Stimulated activated CD8-positive, alpha-beta memory T cell treated with anti-CD3 and anti-CD28 coated beads, Interleukin-12 subunit alpha, Interleukin-12 subunit beta, amount 100 ng/mL, for 24 hours (primary cell): Measurements from ENCODE around the gene SDC4.
A peak's percentile ranks its signal among the peaks of the same experiment; 100 is the strongest.

Source experiments
- DNase-seq: peaks from one replicate; pipeline ENCODE4 v3.0.0-alpha.2; 2020; ENCODE audit errors: extremely low read depth

The SDC4 gene

GRCh38 chr20:45347936-45348778 lies at the start of gene SDC4:
SDC4 (minus strand) TSS chr20:45348424; CDS start chr20:45348384, 40 bp downstream.
- peak; percentile 31 for DNase-seq

- no peak for DNase-seq
Measured at GRCh38 chr20:45395114-45395415, 46.8 kb upstream of the SDC4 start.

- no peak for DNase-seq
Measured at GRCh38 chr20:45394221-45395113, 46.2 kb upstream of the SDC4 start.

GRCh38 chr20:45392733-45393132 lies 44.5 kb upstream of the SDC4 start:
- no peak for DNase-seq

- no peak for DNase-seq
Measured at GRCh38 chr20:45391559-45391958, 43.3 kb upstream of the SDC4 start.

GRCh38 chr20:45390931-45391330 lies 42.7 kb upstream of the SDC4 start:
- DNase-seq = no peak

- DNase-seq = no peak
Measured at GRCh38 chr20:45387274-45387673, 39.0 kb upstream of the SDC4 start.

- no peak for DNase-seq
Measured at GRCh38 chr20:45378191-45378590, 30.0 kb upstream of the SDC4 start, which contains the start of gene TP53TG5. TP53TG5 (minus strand) TSS chr20:45378325; CDS start chr20:45378236, 89 bp downstream.

- no peak for DNase-seq
Measured at GRCh38 chr20:45377269-45377668, 29.0 kb upstream of the SDC4 start.

- DNase-seq = no peak
Measured at GRCh38 chr20:45374966-45375365, 26.7 kb upstream of the SDC4 start.

- no peak for DNase-seq
Measured at GRCh38 chr20:45374101-45374467, 25.9 kb upstream of the SDC4 start.

GRCh38 chr20:45373353-45374100 lies 25.3 kb upstream of the SDC4 start:
- peak; percentile 75 for DNase-seq

GRCh38 chr20:45372646-45373352 lies 24.6 kb upstream of the SDC4 start:
- DNase-seq = no peak

GRCh38 chr20:45372241-45372640 lies 24.0 kb upstream of the SDC4 start:
- DNase-seq = no peak

- DNase-seq = no peak
Measured at GRCh38 chr20:45370571-45371160, 22.4 kb upstream of the SDC4 start.

GRCh38 chr20:45368221-45368980 lies 20.2 kb upstream of the SDC4 start:
- DNase-seq = no peak

- DNase-seq = no peak
Measured at GRCh38 chr20:45367126-45367525, 18.9 kb upstream of the SDC4 start.

GRCh38 chr20:45366631-45367030 lies 18.4 kb upstream of the SDC4 start:
- DNase-seq = no peak

- no peak for DNase-seq
Measured at GRCh38 chr20:45366192-45366591, 18.0 kb upstream of the SDC4 start.

- no peak for DNase-seq
Measured at GRCh38 chr20:45365444-45365970, 17.3 kb upstream of the SDC4 start.
